ENCODE data around the gene SPRTN. TPM values are rescaled to one million over a fixed set of nuclear protein-coding genes. Genes with fewer than 3 reads are reported as not detected.
A peak's percentile ranks its signal among the peaks of the same experiment; 100 is the strongest.

The SPRTN gene
- polyA plus RNA-seq, 1 of the 3 experiments (the other 2 are of a cell fraction) = 17.3 TPM

DNA sequence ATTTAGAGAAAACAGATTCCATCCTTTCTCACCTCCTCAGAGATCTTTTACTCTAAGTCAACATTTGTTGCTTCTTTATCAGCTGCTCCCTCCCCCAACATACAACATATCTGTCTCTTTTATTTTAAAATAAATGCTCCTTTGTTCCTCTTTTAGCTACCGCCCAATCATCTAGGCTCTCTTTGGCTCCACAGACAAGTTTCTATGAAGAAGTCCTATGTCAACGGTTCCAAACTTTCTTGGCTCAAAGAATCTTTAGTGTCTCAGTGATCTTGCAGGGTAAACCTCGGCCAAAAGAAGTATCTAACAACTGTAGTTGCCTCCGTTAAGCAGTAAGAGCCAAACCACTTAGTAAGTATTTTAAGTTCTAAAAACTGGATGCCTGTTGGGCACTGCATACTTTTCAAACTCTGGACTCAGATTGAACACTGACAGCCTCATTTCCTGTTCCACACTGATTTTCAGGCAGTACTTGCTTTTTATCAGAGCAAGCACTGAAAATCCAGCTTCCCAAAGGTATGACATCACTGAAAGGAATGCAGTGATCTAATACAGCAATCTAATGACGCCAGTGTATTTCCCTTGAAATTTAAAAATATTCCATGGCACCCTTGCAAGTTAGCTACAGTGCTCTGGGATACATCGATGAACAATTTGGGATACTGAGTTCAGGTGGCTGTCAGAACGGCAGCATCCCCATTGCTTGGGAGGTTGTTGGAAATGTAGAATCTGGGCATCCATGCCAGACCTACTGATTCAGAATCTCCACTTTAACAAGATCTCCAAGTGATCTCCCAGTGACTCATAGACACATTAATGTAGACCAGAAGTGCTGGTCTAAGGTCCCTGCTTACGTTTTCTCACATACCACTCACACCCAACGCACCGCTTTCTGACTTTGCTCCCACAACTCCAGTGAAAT, 57.2 kb downstream of the SPRTN start:
- peak overlapping the region; percentile 71 for H3K4me2 ChIP-seq
- peaks cover 12 to 31% of the 10 kb centered on the region in 2 experiments for H3K4me1 ChIP-seq (ENCODE audit: control insufficient read depth in 1 of 2, insufficient read depth in 2 of 2, low read depth in 1 of 2, low read length in 1 of 2)
- H3K79me2 ChIP-seq (ENCODE audit: insufficient read depth) = peaks cover 82% of the 10 kb centered on the region
- CTCF ChIA-PET = interaction anchor here (0.6 kb wide), 1 partner anchor 42 kb away, joined by 3 read pairs; no protein-coding TSS in a partner anchor
- no peak for DNase-seq
- POLR2A ChIA-PET = no interaction called here
- peaks cover 41% of the 10 kb centered on the region for H3F3A ChIP-seq (replicated peaks; ENCODE audit: insufficient read depth)
- peaks cover 0 to 3% of the 10 kb centered on the region in 2 experiments for H3K36me3 ChIP-seq (replicated peaks in 1 of 2; ENCODE audit: control insufficient read depth in 1 of 2, insufficient read depth in 2 of 2, low read length in 1 of 2)
- H3K9ac ChIP-seq = peak overlapping the region; percentile 78
- H3K9me3 ChIP-seq = no peaks in the 10 kb centered on the region
- no peaks in the 10 kb centered on the region for H3K9me2 ChIP-seq
- no peaks in the 10 kb centered on the region for H3K27me3 ChIP-seq (ENCODE audit: insufficient read depth)
- H2AFZ ChIP-seq (ENCODE audit: low read depth) = no peak overlapping the region
- 9% methylated on average over 10 of the region's 10 CpGs for WGBS (ENCODE audit: low lambda C conversion rate)
- H3K4me3 ChIP-seq (ENCODE audit: low read depth in 2 of 2, low read length in 1 of 2) = peak overlapping the region; percentile 10 to 52; a peak in 3 of 4 replicates
- H4K20me1 ChIP-seq (ENCODE audit: insufficient read depth) = no peaks in the 10 kb centered on the region
- peak overlapping the region; percentile 87 to 99 for H3K27ac ChIP-seq (ENCODE audit: low read depth in 2 of 2, low read length in 1 of 2)
- TF ChIP-seq TEAD4 (IDR thresholded peaks at IDR 0.05; ENCODE audit: borderline replicate concordance, insufficient read depth) (peak; percentile 93), EZH2phosphoT487 (IDR thresholded peaks at IDR 0.05; ENCODE audit: borderline replicate concordance, low read depth) (no peak), MEF2A (IDR thresholded peaks at IDR 0.05; ENCODE audit: borderline replicate concordance, low read depth) (peak; percentile 14; the same call in 1 of the 2 replicates), TAF1 (IDR thresholded peaks at IDR 0.05; ENCODE audit: borderline replicate concordance, low read depth, low read length) (peak; percentile 31; the same call in 1 of the 2 replicates), NRF1 (IDR thresholded peaks at IDR 0.05; ENCODE audit: low read depth, low read length) (no peak), JUND (IDR thresholded peaks at IDR 0.05) (peak; percentile 81), YY1 (IDR thresholded peaks at IDR 0.05; ENCODE audit: low read depth) (peak; percentile 32; the same call in 1 of the 2 replicates), FOXJ3 (CRISPR knock-in tag; IDR thresholded peaks at IDR 0.05) (no peak), NFIC (IDR thresholded peaks at IDR 0.05; ENCODE audit: borderline replicate concordance) (peak; percentile 68; the same call in 1 of the 2 replicates), MXI1 (IDR thresholded peaks at IDR 0.05; ENCODE audit: low read depth, low read length) (no peak), FOSL2 (IDR thresholded peaks at IDR 0.05; ENCODE audit: borderline replicate concordance, low read depth) (peak; percentile 71; the same call in 1 of the 2 replicates), MAX (IDR thresholded peaks at IDR 0.05; ENCODE audit: low read depth) (no peak), EP300 (IDR thresholded peaks at IDR 0.05; ENCODE audit: borderline replicate concordance in 1 of 2, low read depth in 1 of 2, low read length in 1 of 2) (peak in 1 of 2 experiments; percentile 82; a peak in 2 of 4 replicates), FOXM1 (IDR thresholded peaks at IDR 0.05; ENCODE audit: low read depth) (peak; percentile 79; the same call in 1 of the 2 replicates), REST (IDR thresholded peaks at IDR 0.05; ENCODE audit: low read depth, low read length) (no peak), USF2 (IDR thresholded peaks at IDR 0.05; ENCODE audit: borderline replicate concordance, low read depth, low read length) (no peak), RAD21 (IDR thresholded peaks at IDR 0.05; ENCODE audit: low read length) (no peak), ELF1 (IDR thresholded peaks at IDR 0.05) (0 out of 2 replicates have a peak, but pooled peaks have one; percentile 10), SMC3 (IDR thresholded peaks at IDR 0.05; ENCODE audit: low read depth, low read length) (no peak)
- TF ChIP-seq, protein P1, sequence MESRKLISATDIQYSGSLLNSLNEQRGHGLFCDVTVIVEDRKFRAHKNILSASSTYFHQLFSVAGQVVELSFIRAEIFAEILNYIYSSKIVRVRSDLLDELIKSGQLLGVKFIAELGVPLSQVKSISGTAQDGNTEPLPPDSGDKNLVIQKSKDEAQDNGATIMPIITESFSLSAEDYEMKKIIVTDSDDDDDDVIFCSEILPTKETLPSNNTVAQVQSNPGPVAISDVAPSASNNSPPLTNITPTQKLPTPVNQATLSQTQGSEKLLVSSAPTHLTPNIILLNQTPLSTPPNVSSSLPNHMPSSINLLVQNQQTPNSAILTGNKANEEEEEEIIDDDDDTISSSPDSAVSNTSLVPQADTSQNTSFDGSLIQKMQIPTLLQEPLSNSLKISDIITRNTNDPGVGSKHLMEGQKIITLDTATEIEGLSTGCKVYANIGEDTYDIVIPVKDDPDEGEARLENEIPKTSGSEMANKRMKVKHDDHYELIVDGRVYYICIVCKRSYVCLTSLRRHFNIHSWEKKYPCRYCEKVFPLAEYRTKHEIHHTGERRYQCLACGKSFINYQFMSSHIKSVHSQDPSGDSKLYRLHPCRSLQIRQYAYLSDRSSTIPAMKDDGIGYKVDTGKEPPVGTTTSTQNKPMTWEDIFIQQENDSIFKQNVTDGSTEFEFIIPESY (IDR thresholded peaks at IDR 0.05; ENCODE audit: borderline replicate concordance, low read depth) = 0 out of 2 replicates have a peak, but pooled peaks have one; percentile 16
- TF ChIP-seq, protein P2, sequence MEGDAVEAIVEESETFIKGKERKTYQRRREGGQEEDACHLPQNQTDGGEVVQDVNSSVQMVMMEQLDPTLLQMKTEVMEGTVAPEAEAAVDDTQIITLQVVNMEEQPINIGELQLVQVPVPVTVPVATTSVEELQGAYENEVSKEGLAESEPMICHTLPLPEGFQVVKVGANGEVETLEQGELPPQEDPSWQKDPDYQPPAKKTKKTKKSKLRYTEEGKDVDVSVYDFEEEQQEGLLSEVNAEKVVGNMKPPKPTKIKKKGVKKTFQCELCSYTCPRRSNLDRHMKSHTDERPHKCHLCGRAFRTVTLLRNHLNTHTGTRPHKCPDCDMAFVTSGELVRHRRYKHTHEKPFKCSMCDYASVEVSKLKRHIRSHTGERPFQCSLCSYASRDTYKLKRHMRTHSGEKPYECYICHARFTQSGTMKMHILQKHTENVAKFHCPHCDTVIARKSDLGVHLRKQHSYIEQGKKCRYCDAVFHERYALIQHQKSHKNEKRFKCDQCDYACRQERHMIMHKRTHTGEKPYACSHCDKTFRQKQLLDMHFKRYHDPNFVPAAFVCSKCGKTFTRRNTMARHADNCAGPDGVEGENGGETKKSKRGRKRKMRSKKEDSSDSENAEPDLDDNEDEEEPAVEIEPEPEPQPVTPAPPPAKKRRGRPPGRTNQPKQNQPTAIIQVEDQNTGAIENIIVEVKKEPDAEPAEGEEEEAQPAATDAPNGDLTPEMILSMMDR (IDR thresholded peaks at IDR 0.05) = no peak
